ENCODE data around the gene RGMA. TPM values are rescaled to one million over a fixed set of nuclear protein-coding genes. Genes with fewer than 3 reads are reported as not detected.

RGMA gene
- total and polyA plus RNA-seq, 2 of the 8 experiments (the other 6 are each of a cell fraction or from before 2014, with no cell fraction given) = 19.9 to 39.8 TPM

DNA sequence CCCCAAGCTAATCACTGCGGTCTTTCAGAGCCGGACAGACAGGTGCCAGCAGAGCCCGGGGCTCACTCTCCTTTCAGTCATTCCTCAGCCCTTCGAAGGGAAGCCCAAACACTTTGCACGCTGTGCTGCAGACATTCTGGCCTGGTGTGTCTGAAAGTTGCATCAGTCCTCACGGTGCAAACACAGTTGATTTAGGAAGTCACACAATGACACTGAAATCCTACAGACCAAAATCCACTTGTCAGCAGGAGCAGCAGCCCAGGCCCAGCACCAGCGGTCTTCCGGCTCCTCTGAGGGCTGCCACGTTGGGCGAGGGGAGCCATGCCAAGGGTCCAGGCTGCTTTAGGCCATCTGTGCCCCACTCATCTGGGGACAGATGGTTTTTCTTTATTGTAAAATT, 61.6 kb downstream of the RGMA start (continued):
- TF ChIP-seq, protein P1, sequence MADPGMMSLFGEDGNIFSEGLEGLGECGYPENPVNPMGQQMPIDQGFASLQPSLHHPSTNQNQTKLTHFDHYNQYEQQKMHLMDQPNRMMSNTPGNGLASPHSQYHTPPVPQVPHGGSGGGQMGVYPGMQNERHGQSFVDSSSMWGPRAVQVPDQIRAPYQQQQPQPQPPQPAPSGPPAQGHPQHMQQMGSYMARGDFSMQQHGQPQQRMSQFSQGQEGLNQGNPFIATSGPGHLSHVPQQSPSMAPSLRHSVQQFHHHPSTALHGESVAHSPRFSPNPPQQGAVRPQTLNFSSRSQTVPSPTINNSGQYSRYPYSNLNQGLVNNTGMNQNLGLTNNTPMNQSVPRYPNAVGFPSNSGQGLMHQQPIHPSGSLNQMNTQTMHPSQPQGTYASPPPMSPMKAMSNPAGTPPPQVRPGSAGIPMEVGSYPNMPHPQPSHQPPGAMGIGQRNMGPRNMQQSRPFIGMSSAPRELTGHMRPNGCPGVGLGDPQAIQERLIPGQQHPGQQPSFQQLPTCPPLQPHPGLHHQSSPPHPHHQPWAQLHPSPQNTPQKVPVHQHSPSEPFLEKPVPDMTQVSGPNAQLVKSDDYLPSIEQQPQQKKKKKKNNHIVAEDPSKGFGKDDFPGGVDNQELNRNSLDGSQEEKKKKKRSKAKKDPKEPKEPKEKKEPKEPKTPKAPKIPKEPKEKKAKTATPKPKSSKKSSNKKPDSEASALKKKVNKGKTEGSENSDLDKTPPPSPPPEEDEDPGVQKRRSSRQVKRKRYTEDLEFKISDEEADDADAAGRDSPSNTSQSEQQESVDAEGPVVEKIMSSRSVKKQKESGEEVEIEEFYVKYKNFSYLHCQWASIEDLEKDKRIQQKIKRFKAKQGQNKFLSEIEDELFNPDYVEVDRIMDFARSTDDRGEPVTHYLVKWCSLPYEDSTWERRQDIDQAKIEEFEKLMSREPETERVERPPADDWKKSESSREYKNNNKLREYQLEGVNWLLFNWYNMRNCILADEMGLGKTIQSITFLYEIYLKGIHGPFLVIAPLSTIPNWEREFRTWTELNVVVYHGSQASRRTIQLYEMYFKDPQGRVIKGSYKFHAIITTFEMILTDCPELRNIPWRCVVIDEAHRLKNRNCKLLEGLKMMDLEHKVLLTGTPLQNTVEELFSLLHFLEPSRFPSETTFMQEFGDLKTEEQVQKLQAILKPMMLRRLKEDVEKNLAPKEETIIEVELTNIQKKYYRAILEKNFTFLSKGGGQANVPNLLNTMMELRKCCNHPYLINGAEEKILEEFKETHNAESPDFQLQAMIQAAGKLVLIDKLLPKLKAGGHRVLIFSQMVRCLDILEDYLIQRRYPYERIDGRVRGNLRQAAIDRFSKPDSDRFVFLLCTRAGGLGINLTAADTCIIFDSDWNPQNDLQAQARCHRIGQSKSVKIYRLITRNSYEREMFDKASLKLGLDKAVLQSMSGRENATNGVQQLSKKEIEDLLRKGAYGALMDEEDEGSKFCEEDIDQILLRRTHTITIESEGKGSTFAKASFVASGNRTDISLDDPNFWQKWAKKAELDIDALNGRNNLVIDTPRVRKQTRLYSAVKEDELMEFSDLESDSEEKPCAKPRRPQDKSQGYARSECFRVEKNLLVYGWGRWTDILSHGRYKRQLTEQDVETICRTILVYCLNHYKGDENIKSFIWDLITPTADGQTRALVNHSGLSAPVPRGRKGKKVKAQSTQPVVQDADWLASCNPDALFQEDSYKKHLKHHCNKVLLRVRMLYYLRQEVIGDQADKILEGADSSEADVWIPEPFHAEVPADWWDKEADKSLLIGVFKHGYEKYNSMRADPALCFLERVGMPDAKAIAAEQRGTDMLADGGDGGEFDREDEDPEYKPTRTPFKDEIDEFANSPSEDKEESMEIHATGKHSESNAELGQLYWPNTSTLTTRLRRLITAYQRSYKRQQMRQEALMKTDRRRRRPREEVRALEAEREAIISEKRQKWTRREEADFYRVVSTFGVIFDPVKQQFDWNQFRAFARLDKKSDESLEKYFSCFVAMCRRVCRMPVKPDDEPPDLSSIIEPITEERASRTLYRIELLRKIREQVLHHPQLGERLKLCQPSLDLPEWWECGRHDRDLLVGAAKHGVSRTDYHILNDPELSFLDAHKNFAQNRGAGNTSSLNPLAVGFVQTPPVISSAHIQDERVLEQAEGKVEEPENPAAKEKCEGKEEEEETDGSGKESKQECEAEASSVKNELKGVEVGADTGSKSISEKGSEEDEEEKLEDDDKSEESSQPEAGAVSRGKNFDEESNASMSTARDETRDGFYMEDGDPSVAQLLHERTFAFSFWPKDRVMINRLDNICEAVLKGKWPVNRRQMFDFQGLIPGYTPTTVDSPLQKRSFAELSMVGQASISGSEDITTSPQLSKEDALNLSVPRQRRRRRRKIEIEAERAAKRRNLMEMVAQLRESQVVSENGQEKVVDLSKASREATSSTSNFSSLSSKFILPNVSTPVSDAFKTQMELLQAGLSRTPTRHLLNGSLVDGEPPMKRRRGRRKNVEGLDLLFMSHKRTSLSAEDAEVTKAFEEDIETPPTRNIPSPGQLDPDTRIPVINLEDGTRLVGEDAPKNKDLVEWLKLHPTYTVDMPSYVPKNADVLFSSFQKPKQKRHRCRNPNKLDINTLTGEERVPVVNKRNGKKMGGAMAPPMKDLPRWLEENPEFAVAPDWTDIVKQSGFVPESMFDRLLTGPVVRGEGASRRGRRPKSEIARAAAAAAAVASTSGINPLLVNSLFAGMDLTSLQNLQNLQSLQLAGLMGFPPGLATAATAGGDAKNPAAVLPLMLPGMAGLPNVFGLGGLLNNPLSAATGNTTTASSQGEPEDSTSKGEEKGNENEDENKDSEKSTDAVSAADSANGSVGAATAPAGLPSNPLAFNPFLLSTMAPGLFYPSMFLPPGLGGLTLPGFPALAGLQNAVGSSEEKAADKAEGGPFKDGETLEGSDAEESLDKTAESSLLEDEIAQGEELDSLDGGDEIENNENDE (IDR thresholded peaks at IDR 0.05; ENCODE audit: insufficient replicate concordance, low read length) = no peak

All from H1 (cell line).